SK-N-SH treated with all-trans-retinoic acid at 6 μM for 48 hours (cell line): Measurements from ENCODE around the gene HOXC9.
A peak's percentile ranks its signal among the peaks of the same experiment; 100 is the strongest.

Experiments used
- ATAC-seq: fragments of 200-7000 bp; cut with Tn5 transposase; 3 replicates; pipeline ENCODE4 v1.9.1; 2020; ENCODE audit warnings: mild to moderate bottlenecking, moderate library complexity
- ARNTL ChIP-seq: fragments of 450-650 bp; formaldehyde crosslinking; IDR thresholded peaks from 2 replicates; pipeline ENCODE4 v1.5.0; 2020; ENCODE audit warnings: low read depth, mild to moderate bottlenecking, moderate library complexity, borderline replicate concordance
- BACH2 ChIP-seq: fragments of 250-450 bp; sonication (Bioruptor Pico); IDR thresholded peaks from 2 replicates; pipeline ENCODE4 v1.9.0; 2021; ENCODE audit warnings: mild to moderate bottlenecking, borderline replicate concordance
- CSDC2 ChIP-seq: fragments of 250-450 bp; sonication (Bioruptor Pico); IDR thresholded peaks from 2 replicates; pipeline ENCODE4 v1.5.0; 2020; ENCODE audit warnings: mild to moderate bottlenecking, moderate library complexity
- ESRRG ChIP-seq: fragments of 250-450 bp; sonication (Bioruptor Pico); IDR thresholded peaks from 2 replicates; pipeline ENCODE4 v1.6.1; 2021; ENCODE audit warnings: mild to moderate bottlenecking
- GLIS3 ChIP-seq: fragments of 250-450 bp; sonication (Bioruptor Pico); IDR thresholded peaks from 2 replicates; pipeline ENCODE4 v1.5.0; 2020; ENCODE audit warnings: mild to moderate bottlenecking, moderate library complexity
- ISL1 ChIP-seq: fragments of 250-450 bp; sonication (Bioruptor Pico); IDR thresholded peaks from 2 replicates; pipeline ENCODE4 v2.1.2; 2022; ENCODE audit warnings: mild to moderate bottlenecking, moderate library complexity
- OSR1 ChIP-seq: fragments of 250-450 bp; sonication (Bioruptor Pico); IDR thresholded peaks from 2 replicates; pipeline ENCODE4 v1.8.0; 2022; ENCODE audit warnings: moderate library complexity, mild to moderate bottlenecking, inconsistent platforms
- PPARA ChIP-seq: fragments of 250-450 bp; sonication (Bioruptor Pico); IDR thresholded peaks from 2 replicates; pipeline ENCODE4 v1.5.0; 2020; ENCODE audit warnings: mild to moderate bottlenecking, borderline replicate concordance
- RARB ChIP-seq: fragments of 250-450 bp; sonication (Bioruptor Pico); IDR thresholded peaks from 2 replicates; pipeline ENCODE4 v1.8.0; 2021; ENCODE audit warnings: mild to moderate bottlenecking, moderate library complexity
- TCF4 ChIP-seq: fragments of 250-450 bp; sonication (Bioruptor Pico); IDR thresholded peaks from 2 replicates; pipeline ENCODE4 v1.8.0; 2021; ENCODE audit warnings: mild to moderate bottlenecking, moderate library complexity, borderline replicate concordance
- TOX ChIP-seq: fragments of 250-450 bp; sonication (Bioruptor Pico); IDR thresholded peaks from 2 replicates; pipeline ENCODE4 v1.8.0; 2021; ENCODE audit warnings: mild to moderate bottlenecking, moderate library complexity, borderline replicate concordance
- ZC3H10 ChIP-seq: fragments of 250-450 bp; sonication (Bioruptor Pico); IDR thresholded peaks from 2 replicates; pipeline ENCODE4 v1.5.1; 2021; ENCODE audit warnings: mild to moderate bottlenecking, moderate library complexity
- ZFP3 ChIP-seq: fragments of 250-450 bp; sonication (Bioruptor Pico); IDR thresholded peaks from 2 replicates; pipeline ENCODE4 v1.5.0; 2020; ENCODE audit warnings: mild to moderate bottlenecking, moderate library complexity
- ZFP30 ChIP-seq: fragments of 450-650 bp; formaldehyde crosslinking; IDR thresholded peaks from 2 replicates; pipeline ENCODE4 v1.5.0; 2022; ENCODE audit warnings: mild to moderate bottlenecking, moderate library complexity
- ZNF565 ChIP-seq: fragments of 450-650 bp; formaldehyde crosslinking; conservative IDR thresholded peaks from 2 replicates; pipeline ENCODE4 v1.5.0; 2020; ENCODE audit warnings: low read depth, mild to moderate bottlenecking, moderate library complexity
- ZNF70 ChIP-seq: fragments of 450-650 bp; formaldehyde crosslinking; IDR thresholded peaks from 2 replicates; pipeline ENCODE4 v1.5.0; 2020; ENCODE audit warnings: mild to moderate bottlenecking, moderate library complexity
- ZNF8 ChIP-seq: fragments of 450-650 bp; formaldehyde crosslinking; IDR thresholded peaks from 2 replicates; pipeline ENCODE4 v1.5.0; 2020; ENCODE audit warnings: mild to moderate bottlenecking, moderate library complexity
- TF ChIP-seq, protein P1 (sequence below): fragments of 250-450 bp; sonication (Bioruptor Pico); IDR thresholded peaks from 2 replicates; pipeline ENCODE4 v1.5.1; 2020; ENCODE audit warnings: low read depth, mild to moderate bottlenecking, moderate library complexity
- TF ChIP-seq, protein P2 (sequence below): fragments of 250-450 bp; sonication (Bioruptor Pico); IDR thresholded peaks from 2 replicates; pipeline ENCODE4 v1.5.0; 2020; ENCODE audit warnings: mild to moderate bottlenecking, moderate library complexity
- TF ChIP-seq, protein P3 (sequence below): fragments of 250-450 bp; sonication (Bioruptor Pico); IDR thresholded peaks from 2 replicates; pipeline ENCODE4 v1.8.0; 2020; ENCODE audit warnings: mild to moderate bottlenecking, moderate library complexity, borderline replicate concordance
- TF ChIP-seq, protein P4 (sequence below): fragments of 250-450 bp; sonication (Bioruptor Pico); IDR thresholded peaks from 2 replicates; pipeline ENCODE4 v1.5.1; 2021; ENCODE audit warnings: mild to moderate bottlenecking, moderate library complexity

Gene HOXC9

DNA sequence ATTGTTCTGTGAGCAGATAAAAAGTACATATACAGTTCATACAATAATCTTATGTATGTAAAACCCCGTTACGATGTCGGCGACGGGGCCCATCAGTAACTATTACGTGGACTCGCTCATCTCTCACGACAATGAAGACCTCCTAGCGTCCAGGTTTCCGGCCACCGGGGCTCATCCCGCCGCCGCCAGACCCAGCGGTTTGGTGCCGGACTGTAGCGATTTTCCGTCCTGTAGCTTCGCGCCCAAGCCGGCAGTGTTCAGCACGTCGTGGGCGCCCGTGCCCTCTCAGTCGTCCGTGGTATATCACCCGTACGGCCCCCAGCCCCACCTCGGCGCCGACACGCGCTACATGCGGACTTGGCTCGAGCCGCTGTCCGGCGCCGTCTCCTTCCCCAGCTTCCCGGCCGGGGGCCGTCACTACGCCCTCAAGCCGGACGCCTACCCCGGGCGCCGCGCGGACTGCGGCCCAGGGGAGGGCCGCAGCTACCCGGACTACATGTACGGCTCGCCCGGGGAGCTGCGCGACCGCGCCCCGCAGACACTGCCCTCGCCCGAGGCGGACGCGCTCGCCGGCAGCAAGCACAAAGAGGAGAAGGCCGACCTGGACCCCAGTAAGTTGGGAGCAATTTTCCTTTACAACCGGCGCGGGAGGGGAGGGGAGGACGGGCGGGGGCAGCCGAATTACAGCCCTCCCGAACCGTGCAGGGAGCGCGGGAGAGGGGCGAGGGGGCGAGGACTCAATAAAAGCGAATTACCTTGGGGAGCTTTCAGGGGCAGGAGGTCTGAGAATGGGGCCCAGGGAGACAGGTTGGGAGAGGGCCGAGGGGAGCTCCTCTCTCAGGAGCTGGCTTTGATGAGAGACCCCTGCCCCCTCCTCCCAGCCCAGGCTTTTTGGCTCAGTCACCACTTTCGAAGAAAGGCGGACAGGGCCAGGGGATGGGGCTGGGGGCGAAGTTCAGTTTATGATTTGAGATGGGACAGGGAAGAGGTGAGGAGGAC lies at the start of gene HOXC9:
HOXC9 (plus strand) TSS at position 46 of the 999 bp plus-strand sequence; CDS start at position 74, 28 bp downstream.
- ATAC-seq, result peak; percentile 61
- TF ChIP-seq ZNF8 (CRISPR knock-in tag) (no peak), TOX (CRISPR knock-in tag) (no peak), ZNF565 (CRISPR knock-in tag) (no peak)
- TF ChIP-seq, protein P1, sequence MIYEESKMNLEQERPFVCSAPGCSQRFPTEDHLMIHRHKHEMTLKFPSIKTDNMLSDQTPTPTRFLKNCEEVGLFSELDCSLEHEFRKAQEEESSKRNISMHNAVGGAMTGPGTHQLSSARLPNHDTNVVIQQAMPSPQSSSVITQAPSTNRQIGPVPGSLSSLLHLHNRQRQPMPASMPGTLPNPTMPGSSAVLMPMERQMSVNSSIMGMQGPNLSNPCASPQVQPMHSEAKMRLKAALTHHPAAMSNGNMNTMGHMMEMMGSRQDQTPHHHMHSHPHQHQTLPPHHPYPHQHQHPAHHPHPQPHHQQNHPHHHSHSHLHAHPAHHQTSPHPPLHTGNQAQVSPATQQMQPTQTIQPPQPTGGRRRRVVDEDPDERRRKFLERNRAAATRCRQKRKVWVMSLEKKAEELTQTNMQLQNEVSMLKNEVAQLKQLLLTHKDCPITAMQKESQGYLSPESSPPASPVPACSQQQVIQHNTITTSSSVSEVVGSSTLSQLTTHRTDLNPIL (CRISPR knock-in tag), result no peak
- TF ChIP-seq, protein P2, sequence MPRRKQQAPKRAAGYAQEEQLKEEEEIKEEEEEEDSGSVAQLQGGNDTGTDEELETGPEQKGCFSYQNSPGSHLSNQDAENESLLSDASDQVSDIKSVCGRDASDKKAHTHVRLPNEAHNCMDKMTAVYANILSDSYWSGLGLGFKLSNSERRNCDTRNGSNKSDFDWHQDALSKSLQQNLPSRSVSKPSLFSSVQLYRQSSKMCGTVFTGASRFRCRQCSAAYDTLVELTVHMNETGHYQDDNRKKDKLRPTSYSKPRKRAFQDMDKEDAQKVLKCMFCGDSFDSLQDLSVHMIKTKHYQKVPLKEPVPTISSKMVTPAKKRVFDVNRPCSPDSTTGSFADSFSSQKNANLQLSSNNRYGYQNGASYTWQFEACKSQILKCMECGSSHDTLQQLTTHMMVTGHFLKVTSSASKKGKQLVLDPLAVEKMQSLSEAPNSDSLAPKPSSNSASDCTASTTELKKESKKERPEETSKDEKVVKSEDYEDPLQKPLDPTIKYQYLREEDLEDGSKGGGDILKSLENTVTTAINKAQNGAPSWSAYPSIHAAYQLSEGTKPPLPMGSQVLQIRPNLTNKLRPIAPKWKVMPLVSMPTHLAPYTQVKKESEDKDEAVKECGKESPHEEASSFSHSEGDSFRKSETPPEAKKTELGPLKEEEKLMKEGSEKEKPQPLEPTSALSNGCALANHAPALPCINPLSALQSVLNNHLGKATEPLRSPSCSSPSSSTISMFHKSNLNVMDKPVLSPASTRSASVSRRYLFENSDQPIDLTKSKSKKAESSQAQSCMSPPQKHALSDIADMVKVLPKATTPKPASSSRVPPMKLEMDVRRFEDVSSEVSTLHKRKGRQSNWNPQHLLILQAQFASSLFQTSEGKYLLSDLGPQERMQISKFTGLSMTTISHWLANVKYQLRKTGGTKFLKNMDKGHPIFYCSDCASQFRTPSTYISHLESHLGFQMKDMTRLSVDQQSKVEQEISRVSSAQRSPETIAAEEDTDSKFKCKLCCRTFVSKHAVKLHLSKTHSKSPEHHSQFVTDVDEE (CRISPR knock-in tag), result 0 out of 2 replicates have a peak, but pooled peaks have one; percentile 16
- TF ChIP-seq, protein P3, sequence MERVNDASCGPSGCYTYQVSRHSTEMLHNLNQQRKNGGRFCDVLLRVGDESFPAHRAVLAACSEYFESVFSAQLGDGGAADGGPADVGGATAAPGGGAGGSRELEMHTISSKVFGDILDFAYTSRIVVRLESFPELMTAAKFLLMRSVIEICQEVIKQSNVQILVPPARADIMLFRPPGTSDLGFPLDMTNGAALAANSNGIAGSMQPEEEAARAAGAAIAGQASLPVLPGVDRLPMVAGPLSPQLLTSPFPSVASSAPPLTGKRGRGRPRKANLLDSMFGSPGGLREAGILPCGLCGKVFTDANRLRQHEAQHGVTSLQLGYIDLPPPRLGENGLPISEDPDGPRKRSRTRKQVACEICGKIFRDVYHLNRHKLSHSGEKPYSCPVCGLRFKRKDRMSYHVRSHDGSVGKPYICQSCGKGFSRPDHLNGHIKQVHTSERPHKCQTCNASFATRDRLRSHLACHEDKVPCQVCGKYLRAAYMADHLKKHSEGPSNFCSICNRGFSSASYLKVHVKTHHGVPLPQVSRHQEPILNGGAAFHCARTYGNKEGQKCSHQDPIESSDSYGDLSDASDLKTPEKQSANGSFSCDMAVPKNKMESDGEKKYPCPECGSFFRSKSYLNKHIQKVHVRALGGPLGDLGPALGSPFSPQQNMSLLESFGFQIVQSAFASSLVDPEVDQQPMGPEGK, result 0 out of 2 replicates have a peak, but pooled peaks have one; percentile 12

DNA sequence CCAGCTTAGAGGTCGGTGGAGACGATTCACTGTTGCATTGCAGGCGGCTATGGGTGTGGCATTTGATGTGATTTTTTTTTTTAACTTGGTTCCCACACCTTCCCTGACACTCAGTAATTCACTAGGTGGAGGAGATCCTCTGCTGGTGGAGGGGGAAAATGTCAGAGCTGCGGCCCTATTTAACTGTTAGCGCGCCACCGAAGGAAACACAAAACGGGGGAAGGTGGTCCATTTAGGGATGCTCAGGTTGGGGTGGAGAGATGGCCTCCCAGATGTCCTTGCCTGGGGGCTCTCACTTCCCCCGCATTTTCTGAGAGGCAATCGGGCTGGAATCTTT lies 49.6 kb upstream of the HOXC9 start:
- TF ChIP-seq CSDC2 (CRISPR knock-in tag) (no peak), RARB (CRISPR knock-in tag) (no peak), PPARA (CRISPR knock-in tag) (no peak), ZNF70 (CRISPR knock-in tag) (no peak), ISL1 (CRISPR knock-in tag) (no peak), ZNF565 (CRISPR knock-in tag) (no peak), ESRRG (CRISPR knock-in tag) (no peak), ZFP30 (CRISPR knock-in tag) (no peak), ZFP3 (no peak), BACH2 (CRISPR knock-in tag) (no peak), ZNF8 (CRISPR knock-in tag) (no peak), ZC3H10 (CRISPR knock-in tag) (no peak), OSR1 (CRISPR knock-in tag) (no peak), GLIS3 (CRISPR knock-in tag) (no peak), ARNTL (CRISPR knock-in tag) (no peak), TCF4 (CRISPR knock-in tag) (no peak), TOX (CRISPR knock-in tag) (no peak)
- TF ChIP-seq, protein P4, sequence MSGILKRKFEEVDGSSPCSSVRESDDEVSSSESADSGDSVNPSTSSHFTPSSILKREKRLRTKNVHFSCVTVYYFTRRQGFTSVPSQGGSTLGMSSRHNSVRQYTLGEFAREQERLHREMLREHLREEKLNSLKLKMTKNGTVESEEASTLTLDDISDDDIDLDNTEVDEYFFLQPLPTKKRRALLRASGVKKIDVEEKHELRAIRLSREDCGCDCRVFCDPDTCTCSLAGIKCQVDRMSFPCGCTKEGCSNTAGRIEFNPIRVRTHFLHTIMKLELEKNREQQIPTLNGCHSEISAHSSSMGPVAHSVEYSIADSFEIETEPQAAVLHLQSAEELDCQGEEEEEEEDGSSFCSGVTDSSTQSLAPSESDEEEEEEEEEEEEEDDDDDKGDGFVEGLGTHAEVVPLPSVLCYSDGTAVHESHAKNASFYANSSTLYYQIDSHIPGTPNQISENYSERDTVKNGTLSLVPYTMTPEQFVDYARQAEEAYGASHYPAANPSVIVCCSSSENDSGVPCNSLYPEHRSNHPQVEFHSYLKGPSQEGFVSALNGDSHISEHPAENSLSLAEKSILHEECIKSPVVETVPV (CRISPR knock-in tag), result no peak
- TF ChIP-seq, protein P1 (CRISPR knock-in tag), result no peak
- TF ChIP-seq, protein P3, result no peak
- no peak for ATAC-seq
